Ishikawa (cell line): ENCODE measurements around the gene ZCWPW1.

Source experiments
- CEBPB ChIP-seq: IDR thresholded peaks from 2 replicates; pipeline ENCODE4 v1.6.1; 2012
- CREB1 ChIP-seq: IDR thresholded peaks from 2 replicates; pipeline ENCODE4 v1.6.1; 2012; ENCODE audit warnings: low read depth
- EP300 ChIP-seq: IDR thresholded peaks from 2 replicates; pipeline ENCODE4 v1.6.1; 2012; ENCODE audit warnings: borderline replicate concordance
- RAD21 ChIP-seq: IDR thresholded peaks from 2 replicates; pipeline ENCODE4 v1.6.1; 2012; ENCODE audit warnings: low read depth
- TAF1 ChIP-seq: IDR thresholded peaks from 2 replicates; pipeline ENCODE4 v1.6.1; 2012; ENCODE audit warnings: low read depth, mild to moderate bottlenecking
- TCF12 ChIP-seq: IDR thresholded peaks from 2 replicates; pipeline ENCODE4 v1.6.1; 2012; ENCODE audit warnings: low read depth
- TEAD4 ChIP-seq: IDR thresholded peaks from 2 replicates; pipeline ENCODE4 v1.6.1; 2012
- TF ChIP-seq, protein P1 (sequence below): IDR thresholded peaks from 2 replicates; pipeline ENCODE4 v1.6.1; 2012

DNA sequence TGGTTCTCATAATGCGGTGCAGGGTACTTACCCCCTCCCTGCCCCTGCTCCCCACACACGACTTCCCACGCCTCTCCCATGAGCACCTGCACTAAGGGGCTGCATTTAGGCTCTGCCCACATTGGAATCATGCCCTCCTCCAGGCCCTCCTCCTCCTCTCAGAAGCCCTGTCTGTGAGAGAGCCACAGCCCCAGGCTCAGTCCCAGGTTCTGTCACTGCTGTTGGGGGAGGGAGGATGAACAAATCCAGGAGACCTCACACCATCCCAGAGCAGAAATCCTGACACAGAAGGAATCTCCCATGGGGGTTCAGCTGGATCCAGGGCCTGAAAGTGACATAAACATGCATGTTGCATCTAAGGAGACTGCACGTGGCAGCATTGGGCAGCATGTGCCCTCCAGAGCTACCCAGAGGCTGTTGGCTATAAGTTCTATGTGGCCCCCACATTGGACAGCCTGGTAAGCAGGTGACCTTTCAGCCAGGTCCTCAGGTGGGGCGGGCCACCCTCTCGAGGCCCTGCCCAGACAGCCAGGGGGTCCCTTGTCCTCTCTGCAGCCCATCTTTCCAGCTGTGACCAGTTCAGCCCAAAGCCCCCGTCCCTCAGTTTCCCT lies 56.8 kb downstream of the ZCWPW1 start:
- no peak for TF ChIP-seq EP300
- no peak for TF ChIP-seq CEBPB
- TF ChIP-seq TEAD4: no peak
- no peak for TF ChIP-seq TCF12
- TF ChIP-seq RAD21: no peak
- TF ChIP-seq, protein P1, sequence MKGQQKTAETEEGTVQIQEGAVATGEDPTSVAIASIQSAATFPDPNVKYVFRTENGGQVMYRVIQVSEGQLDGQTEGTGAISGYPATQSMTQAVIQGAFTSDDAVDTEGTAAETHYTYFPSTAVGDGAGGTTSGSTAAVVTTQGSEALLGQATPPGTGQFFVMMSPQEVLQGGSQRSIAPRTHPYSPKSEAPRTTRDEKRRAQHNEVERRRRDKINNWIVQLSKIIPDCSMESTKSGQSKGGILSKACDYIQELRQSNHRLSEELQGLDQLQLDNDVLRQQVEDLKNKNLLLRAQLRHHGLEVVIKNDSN: no peak
- TF ChIP-seq CREB1: no peak
- TF ChIP-seq TAF1: no peak
